SK-N-SH (cell line): ENCODE data around the gene C9orf57. TPM values are rescaled to one million over a fixed set of nuclear protein-coding genes. Genes with fewer than 3 reads are reported as not detected.

ENCODE experiments used
- CTCF ChIA-PET: fragments of 300-600, 350-600 bp; formaldehyde crosslinking; extraction: SDS; loops from one replicate; lab custom pipeline; 2021; lab: Yijun Ruan, JAX
- POLR2A ChIA-PET: fragments of 350-600 bp; sonication (Branson Sonifier 250); formaldehyde crosslinking; extraction: SDS; loops from one replicate; lab custom pipeline; 2020; ENCODE audit warnings: antibody characterized with exemption, inconsistent platforms; lab: Yijun Ruan, JAX
- DNase-seq: peaks from one replicate; pipeline ENCODE4 v3.0.0; 2012
- H2AFZ ChIP-seq: fragments of 200-600 bp; sonication (generic); 2 replicates; pipeline ENCODE4 v1.8.1; 2016; ENCODE audit warnings: antibody characterized with exemption, mild to moderate bottlenecking, low read depth
- H3F3A ChIP-seq: fragments of 200-600 bp; sonication (generic); replicated peaks from 2 replicates; pipeline ENCODE3; 2016; ENCODE audit warnings: antibody characterized with exemption, mild to moderate bottlenecking; ENCODE audit not compliant: insufficient read depth
- H3K27ac ChIP-seq, 2 experiments: fragments of 200-500 bp in 1 of 2; fragments of 200-600 bp in 1 of 2; sonication (Bioruptor generic) in 1 of 2; sonication (generic), shearing (Covaris generic) in 1 of 2; 2 replicates each; pipeline versions ENCODE4 v1.5.1 to v1.6.1; 2014 to 2016; ENCODE audit warnings: low read depth in 2 of 2, inconsistent platforms in 1 of 2, low read length in 1 of 2, mild to moderate bottlenecking in 1 of 2, mixed read lengths in 1 of 2
- H3K27me3 ChIP-seq: fragments of 200-600 bp; sonication (generic), shearing (Covaris generic); 2 replicates; pipeline ENCODE4 v1.6.1; 2016; ENCODE audit warnings: mixed run types; ENCODE audit not compliant: insufficient read depth
- H3K36me3 ChIP-seq, 2 experiments: fragments of 200-500 bp in 1 of 2; fragments of 200-600 bp in 1 of 2; sonication (Bioruptor generic) in 1 of 2; sonication (generic) in 1 of 2; replicated peaks in 1 of 2; 2 replicates each; pipeline versions ENCODE3 to v1.5.1; 2014 to 2016; ENCODE audit warnings: low read length in 1 of 2, mild to moderate bottlenecking in 1 of 2; ENCODE audit not compliant: insufficient read depth in 2 of 2, control insufficient read depth in 1 of 2
- H3K4me1 ChIP-seq, 2 experiments: fragments of 200-500 bp in 1 of 2; fragments of 200-600 bp in 1 of 2; sonication (Bioruptor generic) in 1 of 2; sonication (generic), shearing (Covaris generic) in 1 of 2; 2 replicates each; pipeline versions ENCODE4 v1.5.1 to v1.6.1; 2014 to 2016; ENCODE audit warnings: low read depth in 1 of 2, low read length in 1 of 2, mixed run types in 1 of 2; ENCODE audit not compliant: insufficient read depth in 2 of 2, control insufficient read depth in 1 of 2
- H3K4me2 ChIP-seq: fragments of 200-600 bp; sonication (generic), shearing (Covaris generic); 2 replicates; pipeline ENCODE4 v1.6.1; 2017; ENCODE audit warnings: mixed run types
- H3K4me3 ChIP-seq, 2 experiments: fragments of 200-500 bp in 1 of 2; fragments of 200-600 bp in 1 of 2; sonication (Bioruptor generic) in 1 of 2; sonication (generic), shearing (Covaris generic) in 1 of 2; 2 replicates each; pipeline versions ENCODE4 v1.5.1 to v1.8.1; 2014 to 2016; ENCODE audit warnings: low read depth in 2 of 2, inconsistent platforms in 1 of 2, low read length in 1 of 2, mild to moderate bottlenecking in 1 of 2, mixed read lengths in 1 of 2, moderate library complexity in 1 of 2
- H3K79me2 ChIP-seq: fragments of 200-600 bp; sonication (generic); 2 replicates; pipeline ENCODE4 v1.8.1; 2017; ENCODE audit warnings: mild to moderate bottlenecking; ENCODE audit not compliant: insufficient read depth
- H3K9ac ChIP-seq: fragments of 200-600 bp; sonication (generic); 2 replicates; pipeline ENCODE4 v1.6.1; 2017; ENCODE audit warnings: mixed run types
- H3K9me2 ChIP-seq: fragments of 200-600 bp; sonication (generic); 2 replicates; pipeline ENCODE4 v1.6.1; 2017; ENCODE audit warnings: mixed run types
- H3K9me3 ChIP-seq: fragments of 200-600 bp; sonication (generic); 2 replicates; pipeline ENCODE4 v1.6.1; 2017; ENCODE audit warnings: mixed run types, mild to moderate bottlenecking, moderate library complexity
- H4K20me1 ChIP-seq: fragments of 200-600 bp; sonication (generic); 2 replicates; pipeline ENCODE4 v1.6.1; 2017; ENCODE audit warnings: mild to moderate bottlenecking, mixed run types; ENCODE audit not compliant: insufficient read depth
- ELF1 ChIP-seq: IDR thresholded peaks from 2 replicates; pipeline ENCODE4 v1.4.0; 2012
- EP300 ChIP-seq, 2 experiments: IDR thresholded peaks; 2 replicates each; pipeline versions ENCODE4 v1.4.0 to v1.6.1; 2012; ENCODE audit warnings: borderline replicate concordance in 1 of 2, low read depth in 1 of 2, low read length in 1 of 2
- FOXJ3 ChIP-seq: sonication (generic); formaldehyde crosslinking; IDR thresholded peaks from 2 replicates; pipeline ENCODE4 v1.5.1; 2020; ENCODE audit warnings: mild to moderate bottlenecking, missing genetic modification reagents
- GABPA ChIP-seq: IDR thresholded peaks from 2 replicates; pipeline ENCODE4 v1.4.0; 2012; ENCODE audit warnings: low read depth, mild to moderate bottlenecking
- IRF3 ChIP-seq: fragments of 150-350 bp; IDR thresholded peaks from 2 replicates; pipeline ENCODE4 v1.6.1; 2016; ENCODE audit warnings: mild to moderate bottlenecking, low read depth, low read length
- JUND ChIP-seq: IDR thresholded peaks from 2 replicates; pipeline ENCODE4 v1.4.0; 2012
- MXI1 ChIP-seq: IDR thresholded peaks from 2 replicates; pipeline ENCODE4 v1.6.1; 2012; ENCODE audit warnings: mild to moderate bottlenecking, low read depth, low read length, improper control_type of control experiment
- NFIC ChIP-seq: IDR thresholded peaks from 2 replicates; pipeline ENCODE4 v1.4.0; 2012; ENCODE audit warnings: borderline replicate concordance
- PBX3 ChIP-seq: IDR thresholded peaks from 2 replicates; pipeline ENCODE4; 2012
- RCOR1 ChIP-seq: fragments of 150-350 bp; IDR thresholded peaks from 2 replicates; pipeline ENCODE4 v1.6.1; 2017; ENCODE audit warnings: antibody characterized with exemption, low read length
- REST ChIP-seq: IDR thresholded peaks from 2 replicates; pipeline ENCODE4 v1.6.1; 2012; ENCODE audit warnings: mild to moderate bottlenecking, low read depth, low read length, moderate library complexity
- SIN3A ChIP-seq: IDR thresholded peaks from 2 replicates; pipeline ENCODE4 v1.6.1; 2012; ENCODE audit warnings: low read depth, mild to moderate bottlenecking, low read length, moderate library complexity, borderline replicate concordance
- SMC3 ChIP-seq: IDR thresholded peaks from 2 replicates; pipeline ENCODE4 v1.6.1; 2012; ENCODE audit warnings: low read depth, low read length, improper control_type of control experiment
- TAF1 ChIP-seq: IDR thresholded peaks from 2 replicates; pipeline ENCODE4 v1.6.1; 2012; ENCODE audit warnings: low read depth, mild to moderate bottlenecking, low read length, moderate library complexity, borderline replicate concordance
- ZBTB33 ChIP-seq: IDR thresholded peaks from 2 replicates; pipeline ENCODE4 v1.4.0; 2012; ENCODE audit warnings: low read depth, borderline replicate concordance
- WGBS: methylation state at CpG from one replicate; pipeline ENCODE4 v1.1.6; 2017; ENCODE audit warnings: low lambda C conversion rate; 5-methylcytosine and 5-hydroxymethylcytosine counted together
- polyA plus RNA-seq, 3 experiments: library from polyadenylated mRNA; depleted of rRNA; stranded (reverse); fragments of >200 nt; gene quantifications; 2 replicates each; pipeline ENCODE4 v1.2.3, GENCODE V29; 2012

C9orf57 gene
- polyA plus RNA-seq, 1 of the 3 experiments (the other 2 are of a cell fraction): not detected

- no peak overlapping the region for H3K9ac ChIP-seq
- H3K4me2 ChIP-seq: no peak overlapping the region
- no peaks in the 10 kb centered on the region for H3K79me2 ChIP-seq
- TF ChIP-seq MXI1 (no peak), RCOR1 (no peak), SIN3A (no peak), JUND (no peak), NFIC (no peak), ZBTB33 (no peak), PBX3 (no peak), GABPA (no peak), ELF1 (no peak), SMC3 (no peak), FOXJ3 (no peak), IRF3 (no peak), REST (no peak), TAF1 (no peak), EP300 (IDR thresholded peaks at IDR 0.05; ENCODE audit: borderline replicate concordance in 1 of 2, low read depth in 1 of 2, low read length in 1 of 2) (no peak)
- TF ChIP-seq, all 33 proteins: peak for 0
- Histone ChIP-seq H4K20me1 (no peaks in the 10 kb centered on the region), H3K27ac (no peak overlapping the region), H2AFZ (no peak overlapping the region), H3K4me3 (no peak overlapping the region), H3F3A (no peaks in the 10 kb centered on the region), H3K9me2 (no peaks in the 10 kb centered on the region), H3K4me1 (no peaks in the 10 kb centered on the region), H3K9me3 (no peaks in the 10 kb centered on the region), H3K27me3 (no peaks in the 10 kb centered on the region), H3K36me3 (no peaks in the 10 kb centered on the region)
- ChIA-PET POLR2A (no interaction called here), CTCF (no interaction called here)
- no peak for DNase-seq
- WGBS: 5% methylated on average over 2 of the region's 2 CpGs
Measured at GRCh38 chr9:72089451-72090130, 29.2 kb upstream of the C9orf57 start.
